ENCODE results near the gene NPAP1. TPM values are rescaled to one million over a fixed set of nuclear protein-coding genes. Genes with fewer than 3 reads are reported as not detected.

The NPAP1 gene
- total RNA-seq, 1 experiment from 2014 or later, result 0.07 TPM

DNA sequence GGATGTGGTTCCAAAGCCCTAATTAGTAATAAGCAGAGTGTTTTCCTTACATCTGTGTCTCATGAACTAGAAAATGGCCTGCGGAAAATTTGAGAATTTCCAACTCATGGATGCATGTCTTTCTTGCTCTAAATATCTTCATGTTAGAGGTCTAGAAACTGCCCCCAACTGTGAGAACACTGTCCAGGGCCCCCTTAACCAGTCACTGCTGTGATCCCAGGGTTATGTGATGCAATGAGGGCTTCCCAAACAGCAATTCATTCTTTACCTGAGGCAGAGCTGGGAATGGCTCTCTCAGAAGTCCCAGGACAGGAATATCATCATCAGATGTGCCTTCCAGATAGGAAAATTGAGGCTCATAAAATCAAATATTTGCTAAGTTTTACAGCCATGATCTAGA, 8.2 kb downstream of the NPAP1 start:
- WGBS (ENCODE audit: extremely low coverage, insufficient read length, low lambda C conversion rate), result no CpG with 5 or more reads among the region's 1 CpG
- Histone ChIP-seq H3K9me3 (ENCODE audit: control insufficient read depth, low read depth, low read length) (peaks cover 19% of the 10 kb centered on the region), H3K14ac (ENCODE audit: insufficient read depth, low read length) (no peak overlapping the region), H3K56ac (ENCODE audit: insufficient read length, low read depth, low read length) (no peak overlapping the region), H4K8ac (replicated peaks; ENCODE audit: insufficient read length, low read depth, low read length) (no peak overlapping the region), H3K79me1 (ENCODE audit: insufficient read depth, low read depth, low read length, poor library complexity, severe bottlenecking) (no peaks in the 10 kb centered on the region), H3K23ac (ENCODE audit: insufficient read length, low read depth, low read length) (no peak overlapping the region), H4K20me1 (ENCODE audit: control insufficient read depth, insufficient read depth, insufficient read length) (no peaks in the 10 kb centered on the region), H3K4me2 (ENCODE audit: insufficient read depth, insufficient read length, low read length) (no peak overlapping the region), H3K23me2 (ENCODE audit: insufficient read length, low read depth, low read length, poor library complexity, severe bottlenecking) (no peaks in the 10 kb centered on the region), H4K5ac (ENCODE audit: insufficient read length, low read depth, low read length) (no peak overlapping the region), H3K4me1 (ENCODE audit: insufficient read depth, low read length) (0 out of 2 replicates have a peak, but pooled peaks cover 2% of the 10 kb centered on the region), H2AFZ (ENCODE audit: low read length) (no peak overlapping the region), H2BK15ac (ENCODE audit: low read depth, low read length) (no peak overlapping the region), H2BK20ac (ENCODE audit: low read depth, low read length, poor library complexity, severe bottlenecking) (no peak overlapping the region), H3K9ac (ENCODE audit: extremely low read depth, insufficient read length, low read length) (no peak overlapping the region), H4K91ac (ENCODE audit: insufficient read length, low read depth, low read length) (no peak overlapping the region), H2AK5ac (ENCODE audit: insufficient read length, low read length) (no peak overlapping the region), H3K79me2 (ENCODE audit: insufficient read depth, low read length) (no peaks in the 10 kb centered on the region), H2BK120ac (ENCODE audit: low read depth, low read length, poor library complexity, severe bottlenecking) (no peak overlapping the region), H3K18ac (ENCODE audit: insufficient read length, low read depth, low read length) (no peak overlapping the region), H3K4ac (ENCODE audit: low read depth, low read length) (no peak overlapping the region), H2BK5ac (ENCODE audit: insufficient read length, low read length) (no peak overlapping the region), H3T11ph (ENCODE audit: low read length) (no peak overlapping the region), H2BK12ac (ENCODE audit: insufficient read length, low read depth, low read length) (no peak overlapping the region), H3K27me3 (ENCODE audit: insufficient read depth, low read length) (no peaks in the 10 kb centered on the region), H3K27ac (ENCODE audit: insufficient read length, low read depth, low read length) (no peak overlapping the region)
- Mint-ChIP-seq H3K36me3 (ENCODE audit: insufficient read depth in 1 of 3, low read depth in 3 of 3) (no peaks in the 10 kb centered on the region; a peak in 2 of 7 replicates), H3K9me3 (peaks cover 39 to 56% of the 10 kb centered on the region in 2 experiments), H3K27ac (no peak overlapping the region), H3K4me1 (peaks cover 10% of the 10 kb centered on the region in 2 experiments; a peak in 3 of 4 replicates), H3K27me3 (ENCODE audit: low read depth) (no peaks in the 10 kb centered on the region), H3K4me3 (no peak overlapping the region)
- no peak for DNase-seq
- TF ChIP-seq, protein P1, sequence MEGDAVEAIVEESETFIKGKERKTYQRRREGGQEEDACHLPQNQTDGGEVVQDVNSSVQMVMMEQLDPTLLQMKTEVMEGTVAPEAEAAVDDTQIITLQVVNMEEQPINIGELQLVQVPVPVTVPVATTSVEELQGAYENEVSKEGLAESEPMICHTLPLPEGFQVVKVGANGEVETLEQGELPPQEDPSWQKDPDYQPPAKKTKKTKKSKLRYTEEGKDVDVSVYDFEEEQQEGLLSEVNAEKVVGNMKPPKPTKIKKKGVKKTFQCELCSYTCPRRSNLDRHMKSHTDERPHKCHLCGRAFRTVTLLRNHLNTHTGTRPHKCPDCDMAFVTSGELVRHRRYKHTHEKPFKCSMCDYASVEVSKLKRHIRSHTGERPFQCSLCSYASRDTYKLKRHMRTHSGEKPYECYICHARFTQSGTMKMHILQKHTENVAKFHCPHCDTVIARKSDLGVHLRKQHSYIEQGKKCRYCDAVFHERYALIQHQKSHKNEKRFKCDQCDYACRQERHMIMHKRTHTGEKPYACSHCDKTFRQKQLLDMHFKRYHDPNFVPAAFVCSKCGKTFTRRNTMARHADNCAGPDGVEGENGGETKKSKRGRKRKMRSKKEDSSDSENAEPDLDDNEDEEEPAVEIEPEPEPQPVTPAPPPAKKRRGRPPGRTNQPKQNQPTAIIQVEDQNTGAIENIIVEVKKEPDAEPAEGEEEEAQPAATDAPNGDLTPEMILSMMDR (conservative IDR thresholded peaks at IDR 0.05), result no peak
